ENCODE results near the gene CSF1R. TPM values are rescaled to one million over a fixed set of nuclear protein-coding genes. Genes with fewer than 3 reads are reported as not detected.

Gene CSF1R
- total RNA-seq, 1 donor = 5.2 TPM

- Histone ChIP-seq H3K4me1 (ENCODE audit: insufficient read depth, low read length) (peaks cover 12% of the 10 kb centered on the region), H3K27me3 (ENCODE audit: insufficient read depth, low read length) (no peaks in the 10 kb centered on the region), H3K9me3 (ENCODE audit: low read depth, low read length) (no peaks in the 10 kb centered on the region), H3K4me3 (ENCODE audit: low read length) (no peak overlapping the region)
These were observed 26.8 kb upstream of the CSF1R start for GRCh38 chr5:150113047-150113744.

- H3K4me1 ChIP-seq (ENCODE audit: insufficient read depth, low read length) = peaks cover 19% of the 10 kb centered on the region
- H3K9me3 ChIP-seq (ENCODE audit: low read depth, low read length) = no peaks in the 10 kb centered on the region
- H3K27me3 ChIP-seq (ENCODE audit: insufficient read depth, low read length) = no peaks in the 10 kb centered on the region
- no peak overlapping the region for H3K4me3 ChIP-seq (ENCODE audit: low read length)
These were observed 26.1 kb upstream of the CSF1R start for GRCh38 chr5:150112201-150113046.

- Histone ChIP-seq H3K27me3 (ENCODE audit: insufficient read depth, low read length) (no peaks in the 10 kb centered on the region), H3K4me3 (ENCODE audit: low read length) (no peak overlapping the region), H3K4me1 (ENCODE audit: insufficient read depth, low read length) (peaks cover 31% of the 10 kb centered on the region), H3K9me3 (ENCODE audit: low read depth, low read length) (no peaks in the 10 kb centered on the region)
These were observed 24.8 kb upstream of the CSF1R start for GRCh38 chr5:150111122-150111521.

GRCh38 chr5:150109921-150110320, 23.6 kb upstream of the CSF1R start:
- Histone ChIP-seq H3K9me3 (ENCODE audit: low read depth, low read length) (no peaks in the 10 kb centered on the region), H3K4me1 (ENCODE audit: insufficient read depth, low read length) (peaks cover 34% of the 10 kb centered on the region), H3K4me3 (ENCODE audit: low read length) (no peak overlapping the region), H3K27me3 (ENCODE audit: insufficient read depth, low read length) (no peaks in the 10 kb centered on the region)

GRCh38 chr5:150108711-150109514, 22.6 kb upstream of the CSF1R start:
- Histone ChIP-seq H3K4me1 (ENCODE audit: insufficient read depth, low read length) (peaks cover 34% of the 10 kb centered on the region), H3K9me3 (ENCODE audit: low read depth, low read length) (no peaks in the 10 kb centered on the region), H3K4me3 (ENCODE audit: low read length) (no peak overlapping the region), H3K27me3 (ENCODE audit: insufficient read depth, low read length) (no peaks in the 10 kb centered on the region)

GRCh38 chr5:150107909-150108447, 21.6 kb upstream of the CSF1R start:
- Histone ChIP-seq H3K9me3 (ENCODE audit: low read depth, low read length) (no peaks in the 10 kb centered on the region), H3K4me1 (ENCODE audit: insufficient read depth, low read length) (peaks cover 35% of the 10 kb centered on the region), H3K4me3 (ENCODE audit: low read length) (no peak overlapping the region), H3K27me3 (ENCODE audit: insufficient read depth, low read length) (no peaks in the 10 kb centered on the region)

- no peaks in the 10 kb centered on the region for H3K9me3 ChIP-seq (ENCODE audit: low read depth, low read length)
- H3K27me3 ChIP-seq (ENCODE audit: insufficient read depth, low read length) = no peaks in the 10 kb centered on the region
- H3K4me3 ChIP-seq (ENCODE audit: low read length) = no peak overlapping the region
- peaks cover 35% of the 10 kb centered on the region for H3K4me1 ChIP-seq (ENCODE audit: insufficient read depth, low read length)
These were observed 20.5 kb upstream of the CSF1R start for GRCh38 chr5:150106674-150107426.

GRCh38 chr5:150105928-150106615, 19.7 kb upstream of the CSF1R start:
- H3K27me3 ChIP-seq (ENCODE audit: insufficient read depth, low read length) = no peaks in the 10 kb centered on the region
- H3K9me3 ChIP-seq (ENCODE audit: low read depth, low read length) = no peaks in the 10 kb centered on the region
- no peak overlapping the region for H3K4me3 ChIP-seq (ENCODE audit: low read length)
- H3K4me1 ChIP-seq (ENCODE audit: insufficient read depth, low read length) = peaks cover 35% of the 10 kb centered on the region

GRCh38 chr5:150104550-150104870, 18.2 kb upstream of the CSF1R start:
- Histone ChIP-seq H3K4me1 (ENCODE audit: insufficient read depth, low read length) (peaks cover 35% of the 10 kb centered on the region), H3K9me3 (ENCODE audit: low read depth, low read length) (no peaks in the 10 kb centered on the region), H3K4me3 (ENCODE audit: low read length) (no peak overlapping the region), H3K27me3 (ENCODE audit: insufficient read depth, low read length) (no peaks in the 10 kb centered on the region)

- H3K27me3 ChIP-seq (ENCODE audit: insufficient read depth, low read length) = no peaks in the 10 kb centered on the region
These were observed 17.6 kb upstream of the CSF1R start for GRCh38 chr5:150103678-150104549.

GRCh38 chr5:150101023-150101422, 14.7 kb upstream of the CSF1R start:
- H3K4me1 ChIP-seq (ENCODE audit: insufficient read depth, low read length) = peaks cover 13% of the 10 kb centered on the region
- H3K4me3 ChIP-seq (ENCODE audit: low read length) = no peak overlapping the region
- H3K9me3 ChIP-seq (ENCODE audit: low read depth, low read length) = no peaks in the 10 kb centered on the region
- H3K27me3 ChIP-seq (ENCODE audit: insufficient read depth, low read length) = no peaks in the 10 kb centered on the region

More at GRCh38 chr5:150103678-150104549, 17.6 kb upstream of the CSF1R start:
- peaks cover 35% of the 10 kb centered on the region for H3K4me1 ChIP-seq (ENCODE audit: insufficient read depth, low read length)
- no peak overlapping the region for H3K4me3 ChIP-seq (ENCODE audit: low read length)
- no peaks in the 10 kb centered on the region for H3K9me3 ChIP-seq (ENCODE audit: low read depth, low read length)

- H3K4me1 ChIP-seq (ENCODE audit: insufficient read depth, low read length) = no peaks in the 10 kb centered on the region
- H3K4me3 ChIP-seq (ENCODE audit: low read length) = no peak overlapping the region
- no peaks in the 10 kb centered on the region for H3K27me3 ChIP-seq (ENCODE audit: insufficient read depth, low read length)
- no peaks in the 10 kb centered on the region for H3K9me3 ChIP-seq (ENCODE audit: low read depth, low read length)
These were observed 10.8 kb upstream of the CSF1R start for GRCh38 chr5:150097152-150097551.

GRCh38 chr5:150092159-150092787, 5.9 kb upstream of the CSF1R start:
- Histone ChIP-seq H3K4me3 (ENCODE audit: low read length) (no peak overlapping the region), H3K9me3 (ENCODE audit: low read depth, low read length) (no peaks in the 10 kb centered on the region), H3K4me1 (ENCODE audit: insufficient read depth, low read length) (peaks cover 7% of the 10 kb centered on the region), H3K27me3 (ENCODE audit: insufficient read depth, low read length) (peaks cover 2% of the 10 kb centered on the region)
